Fibroblast of skin of left biceps (primary cell): ENCODE data around the gene B4GALT2.

Source experiments
- DNase-seq, 2 experiments: peaks; one replicate each; pipeline ENCODE4 v3.0.0-alpha.2; 2013; ENCODE audit warnings: low read depth in 2 of 2

Gene B4GALT2

GRCh38 chr1:44002606-44003157 is 23.7 kb downstream of the B4GALT2 start:
- no peak for DNase-seq

GRCh38 chr1:44008259-44008658 is 29.2 kb downstream of the B4GALT2 start:
- DNase-seq, result no peak

- DNase-seq, result no peak
Measured at GRCh38 chr1:44010935-44011471, 32.0 kb downstream of the B4GALT2 start.

GRCh38 chr1:44012404-44012803 is 33.4 kb downstream of the B4GALT2 start:
- no peak for DNase-seq

GRCh38 chr1:44012941-44013609 is 34.1 kb downstream of the B4GALT2 start:
- DNase-seq, result no peak

GRCh38 chr1:44013949-44014348 is 34.9 kb downstream of the B4GALT2 start:
- no peak for DNase-seq

GRCh38 chr1:44014365-44015104 is 35.5 kb downstream of the B4GALT2 start:
- DNase-seq, result no peak

GRCh38 chr1:44015206-44015605 is 36.2 kb downstream of the B4GALT2 start:
- DNase-seq, result no peak

GRCh38 chr1:44016041-44016889 is 37.3 kb downstream of the B4GALT2 start:
- DNase-seq, result no peak

GRCh38 chr1:44016890-44017400 is 37.9 kb downstream of the B4GALT2 start:
- DNase-seq, result no peak

- no peak for DNase-seq
Measured at GRCh38 chr1:44019466-44019948, 40.5 kb downstream of the B4GALT2 start.

- no peak for DNase-seq
Measured at GRCh38 chr1:44020464-44020863, 41.5 kb downstream of the B4GALT2 start.

GRCh38 chr1:44021156-44021555 is 42.1 kb downstream of the B4GALT2 start:
- DNase-seq, result no peak

- no peak for DNase-seq
Measured at GRCh38 chr1:44021581-44022321, 42.7 kb downstream of the B4GALT2 start.

GRCh38 chr1:44024031-44024902 is 45.3 kb downstream of the B4GALT2 start:
- DNase-seq, result no peak

- no peak for DNase-seq
Measured at GRCh38 chr1:44024903-44025525, 46.0 kb downstream of the B4GALT2 start.

- DNase-seq, result no peak
Measured at GRCh38 chr1:44025816-44026215, 46.8 kb downstream of the B4GALT2 start.

GRCh38 chr1:44027320-44027719 is 48.3 kb downstream of the B4GALT2 start:
- no peak for DNase-seq

- no peak for DNase-seq
Measured at GRCh38 chr1:44029260-44029910, 50.4 kb downstream of the B4GALT2 start.
